DMS79 (cell line): ENCODE results near the gene KPNA2.
"Not testable (repeated sequence)": the region's sequence is repeated elsewhere in the genome, so short reads cannot be mapped to it uniquely, and the experiment has no call there.

Experiments used
- DNase-seq: peaks from one replicate; lab custom pipeline; 2025; lab: John Stamatoyannopoulos, UW

The KPNA2 gene

GRCh38 chr17:68020409-68020756 lies 15.2 kb upstream of the KPNA2 start:
- no peak for DNase-seq

- not testable (repeated sequence) for DNase-seq
Measured at GRCh38 chr17:68020791-68021190, 14.7 kb upstream of the KPNA2 start.

GRCh38 chr17:68021963-68022362 lies 13.6 kb upstream of the KPNA2 start:
- DNase-seq: peak; percentile 7

GRCh38 chr17:68022547-68022946 lies 13.0 kb upstream of the KPNA2 start:
- DNase-seq: not testable (repeated sequence)

- DNase-seq: no peak
Measured at GRCh38 chr17:68029512-68030215, 5.9 kb upstream of the KPNA2 start.

GRCh38 chr17:68033636-68034451 lies 1.7 kb upstream of the KPNA2 start:
- DNase-seq: no peak

- DNase-seq: no peak
Measured at GRCh38 chr17:68034452-68034776, 1.1 kb upstream of the KPNA2 start.

GRCh38 chr17:68035131-68035522 lies 408 bp upstream of the KPNA2 start:
- DNase-seq: peak; percentile 85

- DNase-seq: no peak
Measured at GRCh38 chr17:68036304-68037147, 991 bp downstream of the KPNA2 start.

- no peak for DNase-seq
Measured at GRCh38 chr17:68047153-68047846, 11.8 kb downstream of the KPNA2 start.

- DNase-seq: not testable (repeated sequence)
Measured at GRCh38 chr17:68047890-68048542, 12.5 kb downstream of the KPNA2 start.

- no peak for DNase-seq
Measured at GRCh38 chr17:68048996-68049395, 13.5 kb downstream of the KPNA2 start.

GRCh38 chr17:68049812-68050437 lies 14.4 kb downstream of the KPNA2 start:
- not testable (repeated sequence) for DNase-seq

GRCh38 chr17:68051321-68052312 lies 16.1 kb downstream of the KPNA2 start:
- DNase-seq: not testable (repeated sequence)

- no peak for DNase-seq
Measured at GRCh38 chr17:68052810-68053209, 17.3 kb downstream of the KPNA2 start.

GRCh38 chr17:68053231-68054013 lies 17.9 kb downstream of the KPNA2 start:
- DNase-seq: no peak

GRCh38 chr17:68054296-68054900 lies 18.9 kb downstream of the KPNA2 start:
- no peak for DNase-seq

GRCh38 chr17:68057531-68057952 lies 22.0 kb downstream of the KPNA2 start:
- no peak for DNase-seq

- DNase-seq: no peak
Measured at GRCh38 chr17:68060336-68060735, 24.8 kb downstream of the KPNA2 start.
